HG02884 (cell line): ENCODE data around the gene PFN1.

Experiments
- ATAC-seq: cut with Tn5 transposase; IDR thresholded peaks from one replicate; pipeline ENCODE4 v1.9.1; 2021; ENCODE audit warnings: mild to moderate bottlenecking, moderate library complexity; ENCODE audit not compliant: unreplicated experiment

Gene PFN1

GRCh38 chr17:4897785-4898184 lies 50.5 kb downstream of the PFN1 start:
- ATAC-seq, result no peak

- no peak for ATAC-seq
Measured at GRCh38 chr17:4897198-4897687, 51.1 kb downstream of the PFN1 start.

- no peak for ATAC-seq
Measured at GRCh38 chr17:4896332-4897197, 51.8 kb downstream of the PFN1 start.

- ATAC-seq, result no peak
Measured at GRCh38 chr17:4895657-4896331, 52.5 kb downstream of the PFN1 start.
